DND-41 (cell line): ENCODE results near the gene MICB.
"Not testable (repeated sequence)": the region's sequence is repeated elsewhere in the genome, so short reads cannot be mapped to it uniquely, and the experiment has no call there.

Experiments used
- CTCF ChIP-seq: IDR thresholded peaks from 2 replicates; pipeline ENCODE4 v1.5.1; 2012; ENCODE audit warnings: borderline replicate concordance, low read length, moderate library complexity, mild to moderate bottlenecking; ENCODE audit not compliant: poor library complexity, severe bottlenecking; ENCODE audit errors: extremely low read depth
- EZH2 ChIP-seq: IDR thresholded peaks from 3 replicates; pipeline ENCODE4 v1.6.1; 2012; ENCODE audit warnings: borderline replicate concordance, low read depth, mild to moderate bottlenecking, moderate library complexity, low read length, inconsistent platforms; ENCODE audit not compliant: severe bottlenecking

- not testable (repeated sequence) for TF ChIP-seq EZH2, CTCF
Measured at GRCh38 chr6:31493550-31493874, 4.4 kb upstream of the MICB start.
